Natural killer cell treated with Interleukin-12 subunit alpha and Interleukin-12 subunit beta and Interleukin-15 and Interleukin-18, amount 100 ng/mL, for 72 hours (primary cell): ENCODE results near the gene KIF6. TPM values are rescaled to one million over a fixed set of nuclear protein-coding genes. Genes with fewer than 3 reads are reported as not detected.

Source experiments
- ATAC-seq, 2 donors: fragments of 150-1000 bp; cut with Tn5 transposase in 1 of 2; sonication (Bioruptor Pico), chemical (Tn5 transposase) in 1 of 2; 2 replicates each; pipeline ENCODE4 v1.10.0; 2021
- DNase-seq: peaks from one replicate; pipeline ENCODE4 v3.0.0; 2022; ENCODE audit warnings: low spot score
- H3K27ac Mint-ChIP-seq, 2 donors: 1 replicate in 1 of 2; 2 replicates in 1 of 2; pipeline ENCODE4 v1.8.0; 2022; ENCODE audit warnings: mixed read lengths in 2 of 2, mild to moderate bottlenecking in 1 of 2, moderate library complexity in 1 of 2
- H3K27me3 Mint-ChIP-seq, 2 donors: 1 replicate in 1 of 2; 2 replicates in 1 of 2; pipeline ENCODE4 v1.8.0; 2022; ENCODE audit warnings: mixed read lengths in 2 of 2
- H3K36me3 Mint-ChIP-seq: one replicate; pipeline ENCODE4 v1.8.0; 2022; ENCODE audit warnings: mixed read lengths
- H3K4me1 Mint-ChIP-seq, 2 donors: 1 replicate in 1 of 2; 2 replicates in 1 of 2; pipeline ENCODE4 v1.8.0; 2022; ENCODE audit warnings: low read depth in 2 of 2, mixed read lengths in 2 of 2, mild to moderate bottlenecking in 1 of 2
- H3K4me3 Mint-ChIP-seq: one replicate; pipeline ENCODE4 v1.8.0; 2022; ENCODE audit warnings: mixed read lengths
- H3K9me3 Mint-ChIP-seq: 2 replicates; pipeline ENCODE4 v1.8.0; 2022; ENCODE audit warnings: mixed read lengths
- total RNA-seq, 2 donors: library from RNA; stranded (reverse); gene quantifications; one replicate each; pipeline ENCODE4 v1.2.3, GENCODE V29; 2022

Gene KIF6
- total RNA-seq, 2 donors from 2014 or later: not detected

GRCh38 chr6:39468385-39468784, 256.8 kb downstream of the KIF6 start:
- H3K36me3 Mint-ChIP-seq: peaks cover 6% of the 10 kb centered on the region
- peaks cover 10 to 13% of the 10 kb centered on the region in 2 donors for H3K4me1 Mint-ChIP-seq
- H3K27me3 Mint-ChIP-seq: peaks cover 17 to 22% of the 10 kb centered on the region in 2 donors
- DNase-seq (no peak), ATAC-seq (no peak)
- no peak overlapping the region for H3K4me3 Mint-ChIP-seq
- no peak overlapping the region for H3K27ac Mint-ChIP-seq
- peaks cover 11% of the 10 kb centered on the region for H3K9me3 Mint-ChIP-seq

- H3K4me3 Mint-ChIP-seq: no peak overlapping the region
- H3K27me3 Mint-ChIP-seq: peaks cover 22% of the 10 kb centered on the region in 2 donors
- H3K9me3 Mint-ChIP-seq: peaks cover 8% of the 10 kb centered on the region
- H3K27ac Mint-ChIP-seq: no peak overlapping the region
- DNase-seq (no peak), ATAC-seq (no peak)
- H3K36me3 Mint-ChIP-seq: peaks cover 6% of the 10 kb centered on the region
- H3K4me1 Mint-ChIP-seq: no peaks in the 10 kb centered on the region
These were observed 258.6 kb downstream of the KIF6 start for GRCh38 chr6:39466631-39467030.

GRCh38 chr6:39465539-39465938, 259.7 kb downstream of the KIF6 start:
- no peak for DNase-seq
- Mint-ChIP-seq H3K4me1 (no peaks in the 10 kb centered on the region), H3K9me3 (peaks cover 8% of the 10 kb centered on the region), H3K36me3 (peaks cover 6% of the 10 kb centered on the region), H3K4me3 (no peak overlapping the region), H3K27ac (no peak overlapping the region), H3K27me3 (peaks cover 22 to 25% of the 10 kb centered on the region in 2 donors)
- ATAC-seq: no peak

- Mint-ChIP-seq H3K36me3 (peaks cover 6% of the 10 kb centered on the region), H3K9me3 (peaks cover 8% of the 10 kb centered on the region), H3K27me3 (peaks cover 22 to 26% of the 10 kb centered on the region in 2 donors), H3K4me1 (no peaks in the 10 kb centered on the region), H3K4me3 (no peak overlapping the region), H3K27ac (no peak overlapping the region)
- ATAC-seq: no peak
- no peak for DNase-seq
These were observed 261.1 kb downstream of the KIF6 start for GRCh38 chr6:39464067-39464466.

- H3K4me3 Mint-ChIP-seq: no peak overlapping the region
- H3K4me1 Mint-ChIP-seq: peaks cover 0 to 2% of the 10 kb centered on the region in 2 donors
- H3K9me3 Mint-ChIP-seq: peaks cover 7% of the 10 kb centered on the region
- H3K27me3 Mint-ChIP-seq: peaks cover 23 to 38% of the 10 kb centered on the region in 2 donors
- no peak for ATAC-seq
- DNase-seq: no peak
- H3K36me3 Mint-ChIP-seq: peaks cover 6% of the 10 kb centered on the region
- no peak overlapping the region for H3K27ac Mint-ChIP-seq
These were observed 271.2 kb downstream of the KIF6 start for GRCh38 chr6:39453956-39454524.

- Mint-ChIP-seq H3K9me3 (peaks cover 7% of the 10 kb centered on the region), H3K4me1 (peaks cover 0 to 2% of the 10 kb centered on the region in 2 donors), H3K4me3 (no peak overlapping the region), H3K27me3 (peaks cover 29 to 45% of the 10 kb centered on the region in 2 donors), H3K36me3 (peaks cover 6% of the 10 kb centered on the region), H3K27ac (no peak overlapping the region)
- DNase-seq (no peak), ATAC-seq (no peak)
These were observed 272.0 kb downstream of the KIF6 start for GRCh38 chr6:39453241-39453640.

GRCh38 chr6:39452306-39453145, 272.7 kb downstream of the KIF6 start:
- Mint-ChIP-seq H3K27ac (no peak overlapping the region), H3K4me1 (peaks cover 0 to 2% of the 10 kb centered on the region in 2 donors), H3K36me3 (peaks cover 6% of the 10 kb centered on the region), H3K27me3 (peaks cover 31 to 49% of the 10 kb centered on the region in 2 donors), H3K4me3 (no peak overlapping the region), H3K9me3 (peaks cover 7% of the 10 kb centered on the region)
- DNase-seq (no peak), ATAC-seq (no peak)

GRCh38 chr6:39451831-39452230, 273.4 kb downstream of the KIF6 start:
- Mint-ChIP-seq H3K36me3 (peaks cover 6% of the 10 kb centered on the region), H3K4me1 (peaks cover 0 to 2% of the 10 kb centered on the region in 2 donors), H3K4me3 (no peak overlapping the region), H3K27me3 (peaks cover 35 to 54% of the 10 kb centered on the region in 2 donors), H3K9me3 (peaks cover 7% of the 10 kb centered on the region), H3K27ac (no peak overlapping the region)
- ATAC-seq (no peak), DNase-seq (no peak)

GRCh38 chr6:39449022-39449421, 276.2 kb downstream of the KIF6 start:
- no peak for DNase-seq
- peaks cover 0 to 2% of the 10 kb centered on the region in 2 donors for H3K4me1 Mint-ChIP-seq
- H3K27me3 Mint-ChIP-seq: peaks cover 34 to 59% of the 10 kb centered on the region in 2 donors
- H3K27ac Mint-ChIP-seq: no peak overlapping the region
- ATAC-seq: no peak
- peaks cover 2% of the 10 kb centered on the region for H3K36me3 Mint-ChIP-seq
- peaks cover 4% of the 10 kb centered on the region for H3K9me3 Mint-ChIP-seq
- no peak overlapping the region for H3K4me3 Mint-ChIP-seq

- ATAC-seq (no peak), DNase-seq (no peak)
- Mint-ChIP-seq H3K27me3 (peaks cover 30 to 49% of the 10 kb centered on the region in 2 donors), H3K4me3 (no peak overlapping the region), H3K27ac (no peak overlapping the region), H3K9me3 (no peaks in the 10 kb centered on the region), H3K4me1 (no peaks in the 10 kb centered on the region), H3K36me3 (no peaks in the 10 kb centered on the region)
These were observed 278.3 kb downstream of the KIF6 start for GRCh38 chr6:39446909-39447308.

GRCh38 chr6:39445667-39446066, 279.5 kb downstream of the KIF6 start:
- ATAC-seq: peak in 1 of 2 donors; percentile 54
- Mint-ChIP-seq H3K27me3 (peaks cover 27 to 42% of the 10 kb centered on the region in 2 donors), H3K27ac (no peak overlapping the region), H3K4me3 (no peak overlapping the region), H3K9me3 (no peaks in the 10 kb centered on the region), H3K36me3 (no peaks in the 10 kb centered on the region), H3K4me1 (no peaks in the 10 kb centered on the region)
- no peak for DNase-seq

GRCh38 chr6:39444479-39445019, 280.7 kb downstream of the KIF6 start:
- Mint-ChIP-seq H3K4me3 (no peak overlapping the region), H3K4me1 (no peaks in the 10 kb centered on the region), H3K27me3 (peaks cover 32 to 46% of the 10 kb centered on the region in 2 donors), H3K36me3 (no peaks in the 10 kb centered on the region), H3K27ac (no peak overlapping the region), H3K9me3 (no peaks in the 10 kb centered on the region)
- DNase-seq: no peak
- no peak for ATAC-seq

- Mint-ChIP-seq H3K4me1 (no peaks in the 10 kb centered on the region), H3K9me3 (no peaks in the 10 kb centered on the region), H3K27ac (no peak overlapping the region), H3K36me3 (no peaks in the 10 kb centered on the region), H3K4me3 (no peak overlapping the region), H3K27me3 (peaks cover 15 to 26% of the 10 kb centered on the region in 2 donors)
- ATAC-seq: no peak
- no peak for DNase-seq
These were observed 283.2 kb downstream of the KIF6 start for GRCh38 chr6:39441986-39442385.

- no peaks in the 10 kb centered on the region for H3K9me3 Mint-ChIP-seq
- ATAC-seq: peak in 1 of 2 donors; percentile 36
- no peaks in the 10 kb centered on the region for H3K36me3 Mint-ChIP-seq
These were observed 283.9 kb downstream of the KIF6 start for GRCh38 chr6:39441301-39441700.

More at GRCh38 chr6:39441301-39441700, 283.9 kb downstream of the KIF6 start:
- DNase-seq: no peak
- H3K27ac Mint-ChIP-seq: no peak overlapping the region
- no peak overlapping the region for H3K4me3 Mint-ChIP-seq
- no peaks in the 10 kb centered on the region for H3K4me1 Mint-ChIP-seq
- peaks cover 15 to 32% of the 10 kb centered on the region in 2 donors for H3K27me3 Mint-ChIP-seq
